ENCODE data around the gene RTP5.
"Not testable (repeated sequence)": the region's sequence is repeated elsewhere in the genome, so short reads cannot be mapped to it uniquely, and the experiment has no call there.

RTP5 gene

DNA sequence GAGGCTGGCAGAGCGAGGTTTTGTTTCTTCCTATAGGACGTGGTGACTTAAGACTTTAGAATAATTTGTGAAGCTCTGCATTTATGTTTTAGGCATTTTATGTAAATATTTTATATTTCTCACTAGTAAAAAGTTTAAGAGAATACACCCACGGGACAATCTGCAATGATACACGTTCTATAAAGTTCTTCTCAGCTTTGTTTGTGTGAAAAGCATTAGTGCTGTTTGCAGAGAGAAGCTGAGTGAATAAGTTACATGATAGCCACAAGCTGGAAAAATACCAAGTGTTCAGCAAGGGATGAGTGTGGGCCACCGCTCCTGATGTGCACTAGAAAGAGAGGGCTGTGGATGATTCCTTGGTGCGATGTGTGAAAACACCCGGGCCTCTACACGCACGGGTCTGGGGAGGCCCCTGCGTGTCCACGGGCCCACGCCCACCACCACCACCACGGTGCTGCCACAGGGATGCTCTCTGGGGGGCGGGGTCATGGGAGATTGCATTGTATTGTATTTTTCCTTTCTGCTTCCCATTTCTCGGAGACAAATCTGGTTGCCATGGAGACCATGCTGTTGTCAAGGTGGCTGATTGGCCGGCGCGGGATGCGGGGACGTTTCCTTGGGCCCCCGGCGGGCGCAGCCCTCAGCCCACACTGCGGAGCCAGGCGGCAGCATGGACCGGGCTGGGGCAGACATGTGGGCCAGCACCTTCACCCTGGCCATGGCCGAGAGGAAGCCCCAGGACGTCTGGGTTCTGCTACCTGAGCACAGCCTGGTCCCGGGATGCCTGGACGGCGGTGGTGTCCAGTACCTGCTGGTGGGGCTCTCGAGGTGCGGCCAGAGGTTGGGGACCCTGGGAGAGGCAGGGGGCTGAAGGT lies at the start of gene RTP5:
RTP5 (plus strand) TSS at position 643 of the 875 bp plus-strand sequence; CDS start at position 671, 28 bp downstream.
- DNase-seq, result no peak
- Histone ChIP-seq H3K27me3 (replicated peaks) (peaks cover 13% of the 10 kb centered on the region), H3K27ac (no peak within 1 kb of the TSS), H3K36me3 (replicated peaks) (no peaks in the 10 kb centered on the region), H3K4me3 (ENCODE audit: low read depth, low read length) (no peak within 1 kb of the TSS)
- TF ChIP-seq, protein P1, sequence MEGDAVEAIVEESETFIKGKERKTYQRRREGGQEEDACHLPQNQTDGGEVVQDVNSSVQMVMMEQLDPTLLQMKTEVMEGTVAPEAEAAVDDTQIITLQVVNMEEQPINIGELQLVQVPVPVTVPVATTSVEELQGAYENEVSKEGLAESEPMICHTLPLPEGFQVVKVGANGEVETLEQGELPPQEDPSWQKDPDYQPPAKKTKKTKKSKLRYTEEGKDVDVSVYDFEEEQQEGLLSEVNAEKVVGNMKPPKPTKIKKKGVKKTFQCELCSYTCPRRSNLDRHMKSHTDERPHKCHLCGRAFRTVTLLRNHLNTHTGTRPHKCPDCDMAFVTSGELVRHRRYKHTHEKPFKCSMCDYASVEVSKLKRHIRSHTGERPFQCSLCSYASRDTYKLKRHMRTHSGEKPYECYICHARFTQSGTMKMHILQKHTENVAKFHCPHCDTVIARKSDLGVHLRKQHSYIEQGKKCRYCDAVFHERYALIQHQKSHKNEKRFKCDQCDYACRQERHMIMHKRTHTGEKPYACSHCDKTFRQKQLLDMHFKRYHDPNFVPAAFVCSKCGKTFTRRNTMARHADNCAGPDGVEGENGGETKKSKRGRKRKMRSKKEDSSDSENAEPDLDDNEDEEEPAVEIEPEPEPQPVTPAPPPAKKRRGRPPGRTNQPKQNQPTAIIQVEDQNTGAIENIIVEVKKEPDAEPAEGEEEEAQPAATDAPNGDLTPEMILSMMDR (IDR thresholded peaks at IDR 0.05; ENCODE audit: low read depth, low read length, missing control alignments), result no peak
- in situ Hi-C loops (cut with HindIII; ENCODE audit: low pct_ligation_motif_present, low sequenced_read_pairs), result no loop called here

DNA sequence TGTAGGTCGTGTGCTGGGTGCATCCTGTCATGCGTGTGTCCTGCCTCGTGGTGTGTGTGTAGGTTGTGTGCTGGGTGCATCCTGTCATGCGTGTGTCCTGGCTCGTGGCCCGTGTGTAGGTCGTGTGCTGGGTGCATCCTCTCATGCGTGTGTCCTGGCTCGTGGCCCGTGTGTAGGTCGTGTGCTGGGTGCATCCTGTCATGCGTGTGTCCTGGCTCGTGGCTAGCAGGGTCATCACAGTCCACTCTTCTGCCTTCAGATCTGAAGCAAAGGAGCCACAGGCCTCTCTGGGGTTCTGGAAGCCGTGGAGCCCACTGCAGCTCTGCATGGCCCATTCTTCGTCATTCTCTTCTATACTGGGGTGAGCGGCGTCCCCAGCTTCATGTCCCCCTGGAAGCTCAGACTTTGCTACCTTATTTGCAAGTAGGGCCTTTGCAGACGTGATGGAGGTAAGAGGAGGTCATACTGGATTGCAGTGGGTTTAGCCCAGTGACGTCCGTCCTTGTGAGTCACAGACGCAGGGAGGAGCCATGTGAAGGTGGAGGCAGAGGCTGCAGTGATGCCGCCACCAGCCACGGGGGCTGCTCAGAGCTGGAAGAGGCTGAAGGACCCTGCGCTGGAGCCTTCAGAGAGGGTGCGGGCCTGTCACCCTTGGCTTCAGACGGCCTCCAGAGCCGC lies 49.4 kb upstream of the RTP5 start:
- DNase-seq; H3K27ac ChIP-seq; H3K27me3 ChIP-seq (replicated peaks); H3K4me3 ChIP-seq (ENCODE audit: low read depth, low read length); H3K36me3 ChIP-seq (replicated peaks); in situ Hi-C loops (cut with HindIII; ENCODE audit: low pct_ligation_motif_present, low sequenced_read_pairs): not testable (repeated sequence)

GRCh38 chr2:241820625-241821384 lies 48.7 kb upstream of the RTP5 start:
- TF ChIP-seq, protein P1 (IDR thresholded peaks at IDR 0.05; ENCODE audit: low read depth, low read length, missing control alignments), result no peak
- Histone ChIP-seq H3K36me3 (replicated peaks) (no peaks in the 10 kb centered on the region), H3K4me3 (ENCODE audit: low read depth, low read length) (no peak overlapping the region), H3K27ac (no peak overlapping the region), H3K27me3 (replicated peaks) (no peaks in the 10 kb centered on the region)
- in situ Hi-C loops (cut with HindIII; ENCODE audit: low pct_ligation_motif_present, low sequenced_read_pairs), result no loop called here
- no peak for DNase-seq

DNA sequence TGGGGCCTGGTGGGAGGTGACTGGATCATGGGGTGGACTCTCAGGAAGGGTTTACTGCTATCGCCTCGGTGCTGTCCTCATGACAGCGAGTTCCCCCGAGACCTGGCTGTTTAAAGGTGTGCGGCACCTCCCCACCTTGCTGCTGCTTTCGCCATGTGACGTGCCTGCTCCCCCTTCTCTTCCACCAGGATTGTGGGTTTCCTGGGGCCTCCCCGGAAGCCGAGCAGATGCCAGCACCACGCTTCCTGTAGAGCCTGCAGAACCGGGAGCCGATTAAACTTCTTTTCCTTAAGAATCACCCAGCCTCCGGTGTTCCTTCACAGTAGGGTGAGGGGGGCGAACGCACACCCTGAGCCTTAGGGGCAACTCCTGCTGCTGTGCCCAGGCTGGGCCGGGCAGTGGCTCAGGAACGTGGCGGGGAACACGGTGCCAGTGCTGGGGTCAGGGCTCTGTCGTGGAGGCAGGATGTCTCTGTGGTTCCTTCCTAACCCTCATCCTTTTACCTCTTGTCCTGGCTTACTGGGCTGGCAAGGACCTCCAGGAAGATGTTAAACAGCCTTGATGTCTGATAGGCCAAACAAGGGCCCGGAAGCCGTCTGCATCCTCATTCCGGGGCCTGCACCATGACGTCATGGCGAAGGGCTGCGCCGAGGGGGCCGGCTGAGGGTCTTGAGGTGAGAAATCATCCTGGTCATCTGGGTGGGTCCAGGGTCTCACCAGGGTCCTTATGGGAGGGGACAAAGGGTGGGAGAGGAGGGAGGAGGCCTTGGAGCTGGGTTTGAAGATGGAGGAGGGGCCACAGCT lies 47.9 kb upstream of the RTP5 start:
- DNase-seq, result no peak
- H3K27ac ChIP-seq, result no peak overlapping the region

GRCh38 chr2:241822264-241822623 lies 47.3 kb upstream of the RTP5 start:
- H3K36me3 ChIP-seq (replicated peaks), result no peaks in the 10 kb centered on the region
- H3K27ac ChIP-seq, result no peak overlapping the region
- no peak for DNase-seq
- TF ChIP-seq, protein P1 (IDR thresholded peaks at IDR 0.05; ENCODE audit: low read depth, low read length, missing control alignments), result no peak
- H3K27me3 ChIP-seq (replicated peaks), result no peaks in the 10 kb centered on the region
- in situ Hi-C loops (cut with HindIII; ENCODE audit: low pct_ligation_motif_present, low sequenced_read_pairs), result no loop called here
- H3K4me3 ChIP-seq (ENCODE audit: low read depth, low read length), result no peak overlapping the region

More for the DNA sequence above, 47.9 kb upstream of the RTP5 start:
- in situ Hi-C loops (cut with HindIII; ENCODE audit: low pct_ligation_motif_present, low sequenced_read_pairs), result no loop called here
- Histone ChIP-seq H3K27me3 (replicated peaks) (no peaks in the 10 kb centered on the region), H3K4me3 (ENCODE audit: low read depth, low read length) (no peak overlapping the region), H3K36me3 (replicated peaks) (no peaks in the 10 kb centered on the region)
- TF ChIP-seq, protein P1 (IDR thresholded peaks at IDR 0.05; ENCODE audit: low read depth, low read length, missing control alignments), result no peak

GRCh38 chr2:241823531-241824437 lies 45.7 kb upstream of the RTP5 start:
- H3K36me3 ChIP-seq (replicated peaks); H3K27ac ChIP-seq; DNase-seq; in situ Hi-C loops (cut with HindIII; ENCODE audit: low pct_ligation_motif_present, low sequenced_read_pairs); H3K4me3 ChIP-seq (ENCODE audit: low read depth, low read length); H3K27me3 ChIP-seq (replicated peaks): not testable (repeated sequence)

Data from brain microvascular endothelial cell (primary cell).